ENCODE data around the gene SMPD2. TPM values are rescaled to one million over a fixed set of nuclear protein-coding genes. Genes with fewer than 3 reads are reported as not detected.

Gene SMPD2
- total RNA-seq (2011; cell fraction: chromatin; rRNA removed; ENCODE audit: low replicate concordance): 40.0 and 130 TPM in 2 replicates
- total RNA-seq (2011; cell fraction: nucleolus; rRNA removed): 68.9 and 90.7 TPM in 2 replicates
- 59.2 and 61.0 TPM in 2 replicates for total RNA-seq (2011; cell fraction: nucleoplasm; rRNA removed)
- total RNA-seq (2014; rRNA removed) (20.8 and 23.9 TPM in 2 replicates), total RNA-seq (2014; rRNA removed; fragmentation: Illumina TruSeq; extraction: Trizol) (8.8 and 14.5 TPM in 2 replicates), total RNA-seq (2015; rRNA removed; fragmentation: Illumina TruSeq; extraction: Trizol) (16.8 and 18.1 TPM in 2 replicates), total RNA-seq (2021) (20.4 TPM in 2 replicates), polyA plus RNA-seq (2011; rRNA removed) (14.8 and 18.3 TPM in 2 replicates), polyA plus RNA-seq (2014; fragmentation: Illumina TruSeq; extraction: Trizol) (20.5 TPM in 2 replicates), polyA plus RNA-seq (2014; fragmentation: Nextera tagmentation; extraction: Ambion mirVana) (1 to 10 TPM in 1 of 2 experiments, under 1 TPM in 1; 0.13 to 1.2 TPM), polyA plus RNA-seq (2014; rRNA removed) (19.3 and 21.8 TPM in 2 replicates), polyA minus RNA-seq (2011; rRNA and poly(A)+ RNA removed) (25.8 and 28.5 TPM in 2 replicates), Bru-seq, nascent RNA (percentile 85 among the genes with signal in this experiment), BruChase-seq, experiment 1, labeled RNA remaining after a 2-hour chase (percentile 59 among the genes with signal in this experiment), BruChase-seq, experiment 2, labeled RNA remaining after a 6-hour chase (percentile 61 among the genes with signal in this experiment)
- 15.1 and 22.6 TPM in 2 replicates for polyA plus RNA-seq (2011; cell fraction: cytosol; rRNA removed)
- 61.2 and 64.9 TPM in 2 replicates for polyA plus RNA-seq (2011; cell fraction: nucleus; rRNA removed)
- 14.3 and 17.2 TPM in 2 replicates for polyA plus RNA-seq (2012)
- 8.1 and 12.0 TPM in 2 replicates for polyA minus RNA-seq (2011; cell fraction: cytosol; rRNA and poly(A)+ RNA removed)
- polyA minus RNA-seq (2011; cell fraction: nucleus; rRNA and poly(A)+ RNA removed): 43.4 and 53.0 TPM in 2 replicates
- long read RNA-seq, experiment 1, transcript SMPD2-201 (10 exons, 1,645 nt): major isoform, 47 of 64 reads
- long read RNA-seq, experiment 1, partial matches to known transcripts: 5 of 64 reads
- long read RNA-seq, experiment 1, other reads (novel, unspliced or antisense): 12 of 64 reads
- long read RNA-seq, experiment 2, transcript SMPD2-201 (10 exons, 1,645 nt): major isoform, 7 of 14 reads
- long read RNA-seq, experiment 2, partial matches to known transcripts: 0 of 14 reads
- long read RNA-seq, experiment 2, other reads (novel, unspliced or antisense): 7 of 14 reads
- long read RNA-seq, experiment 3, transcript SMPD2-201 (10 exons, 1,645 nt): major isoform, 15 of 17 reads
- long read RNA-seq, experiment 3, partial matches to known transcripts: 0 of 17 reads
- long read RNA-seq, experiment 3, other reads (novel, unspliced or antisense): 2 of 17 reads

- ChIA-PET CTCF (ENCODE audit: low intra/inter-chr PET ratio) (no interaction called here), POLR2A (interaction anchor here (0.7 to 9.8 kb wide), 7 partner anchors 13 to 317 kb away, joined by 3 to 92 read pairs (median 4); partner anchors contain the start of genes CD164 and MICAL1)
- H3K79me2 ChIP-seq (ENCODE audit: control insufficient read depth, insufficient read depth, low read length): peaks cover 20% of the 10 kb centered on the region
- H2AFZ ChIP-seq (ENCODE audit: low read depth, low read length): peak within 1 kb of the TSS; percentile 89
- peak within 1 kb of the TSS; percentile 74 for H3K27ac ChIP-seq (ENCODE audit: extremely low read depth, low read depth, low read length)
- BruUV-seq (replicated peaks): no TSS peak
- peaks cover 37% of the 10 kb centered on the region for H3K36me3 ChIP-seq (ENCODE audit: control insufficient read depth, insufficient read depth, low read length)
- peaks cover 13 to 27% of the 10 kb centered on the region in 2 experiments; a peak in 4 of 5 replicates for H3K4me1 ChIP-seq (replicated peaks in 1 of 2; ENCODE audit: control insufficient read depth in 2 of 2, insufficient read depth in 2 of 2, low read length in 2 of 2)
- DNase-seq (ENCODE audit: extremely low read depth in 1 of 4, low spot score in 3 of 4): peak; percentile 92 to 95 (median 94)
- H3K27me3 ChIP-seq (ENCODE audit: control insufficient read depth in 2 of 2, insufficient read depth in 2 of 2, low read length in 2 of 2): no peaks in the 10 kb centered on the region
- H3K9me1 ChIP-seq (ENCODE audit: control insufficient read depth, insufficient read depth, low read length): no peaks in the 10 kb centered on the region
- H3K4me2 ChIP-seq (ENCODE audit: insufficient read depth, low read length): peak within 1 kb of the TSS; percentile 93
- in situ Hi-C loops (cut with MboI): no loop called here
- under 1% methylated on average over 64 of the region's 102 CpGs for WGBS (ENCODE audit: insufficient coverage, low coverage, missing lambda C conversion rate)
- H3K9me3 ChIP-seq (replicated peaks; ENCODE audit: control insufficient read depth, insufficient read depth, low read depth, low read length): no peaks in the 10 kb centered on the region
- H3K4me3 ChIP-seq: peak within 1 kb of the TSS; percentile 86
- H3K9ac ChIP-seq (ENCODE audit: insufficient read depth in 1 of 2, low read depth in 2 of 2, low read length in 2 of 2): peak within 1 kb of the TSS; percentile 76 to 92
- no peak for FAIRE-seq
- intact Hi-C loops (cut with micrococcal nuclease): loop anchor here (2.0 kb wide), 2 partner anchors 58 to 136 kb away; partner anchors contain the start of gene CD164
- H4K20me1 ChIP-seq (replicated peaks; ENCODE audit: control insufficient read depth, insufficient read depth, low read length): no peaks in the 10 kb centered on the region
- ATAC-seq: peak; percentile 90
- TF ChIP-seq NONO (IDR thresholded peaks at IDR 0.05; ENCODE audit: low read depth in 2 of 2, low read length in 1 of 2) (peak in 1 of 2 experiments; percentile 85; a peak in 3 of 4 replicates), RERE (CRISPR knock-in tag; IDR thresholded peaks at IDR 0.05; ENCODE audit: borderline replicate concordance) (no peak), ID3 (CRISPR knock-in tag; IDR thresholded peaks at IDR 0.05) (no peak), ID3 (tag; IDR thresholded peaks at IDR 0.05) (peak; percentile 69; the same call in 1 of the 2 replicates), E2F4 (CRISPR knock-in tag; IDR thresholded peaks at IDR 0.05; ENCODE audit: low read depth) (0 out of 2 replicates have a peak, but pooled peaks have one; percentile 26), ZNF830 (CRISPR knock-in tag; IDR thresholded peaks at IDR 0.05) (0 out of 2 replicates have a peak, but pooled peaks have one; percentile 16), TEAD2 (tag; IDR thresholded peaks at IDR 0.05) (no peak)
These were observed at the start of gene SMPD2, which contains the start of gene PPIL6 for GRCh38 chr6:109440331-109441068. Gene SMPD2, plus strand, starts transcription at chr6:109440724. Its CDS starts 398 bp downstream, at chr6:109441122. Gene PPIL6, minus strand, starts transcription at chr6:109440628. Its CDS starts 38 bp downstream, at chr6:109440590.
